H1 (cell line): ENCODE measurements around the gene IGLL1. TPM values are rescaled to one million over a fixed set of nuclear protein-coding genes. Genes with fewer than 3 reads are reported as not detected.

Experiments used
- CTCF ChIA-PET: fragments of 300-600 bp; sonication (Branson Sonifier 250); formaldehyde crosslinking; loops from one replicate; lab custom pipeline; 2021; ENCODE audit not compliant: partially characterized antibody; lab: Charles Lee
- POLR2A ChIA-PET: fragments of 300-600 bp; sonication (Branson Sonifier 250); formaldehyde crosslinking; loops from one replicate; lab custom pipeline; 2021; ENCODE audit warnings: inconsistent platforms; ENCODE audit not compliant: partially characterized antibody; lab: Charles Lee
- DNase-seq, 2 experiments: peaks; one replicate each; pipeline versions ENCODE4 v3.0.0 to v3.0.0-alpha.2; 2010 to 2022; ENCODE audit warnings: low spot score in 2 of 2, low read depth in 1 of 2, mixed read lengths in 1 of 2
- FAIRE-seq: peaks from 2 replicates; lab custom pipeline; 2011; peaks lifted over from hg19 to GRCh38; lab: Jason Lieb, UNC
- H2AFZ ChIP-seq: 2 replicates; pipeline ENCODE4 v1.8.1; 2012; ENCODE audit warnings: low read length, inconsistent platforms
- H2AK5ac ChIP-seq: 2 replicates; pipeline ENCODE4 v1.6.1; 2013; ENCODE audit warnings: low read depth, low read length
- H2BK120ac ChIP-seq: replicated peaks from 2 replicates; pipeline ENCODE3; 2013; ENCODE audit warnings: low read depth, low read length, inconsistent platforms
- H2BK12ac ChIP-seq: 2 replicates; pipeline ENCODE4 v1.6.1; 2013; ENCODE audit warnings: low read depth, low read length
- H2BK15ac ChIP-seq: 2 replicates; pipeline ENCODE4 v1.6.1; 2013; ENCODE audit warnings: low read length
- H2BK20ac ChIP-seq: 2 replicates; pipeline ENCODE4 v1.6.1; 2013; ENCODE audit warnings: low read length
- H2BK5ac ChIP-seq: 2 replicates; pipeline ENCODE4 v1.6.1; 2013; ENCODE audit warnings: low read depth, low read length
- H3K14ac ChIP-seq: 2 replicates; pipeline ENCODE4 v1.6.1; 2013; ENCODE audit warnings: inconsistent platforms; ENCODE audit not compliant: insufficient read length
- H3K18ac ChIP-seq: 2 replicates; pipeline ENCODE4 v1.6.1; 2013; ENCODE audit warnings: low read length; ENCODE audit errors: extremely low read depth
- H3K23ac ChIP-seq: 2 replicates; pipeline ENCODE4 v1.6.1; 2013; ENCODE audit warnings: inconsistent platforms; ENCODE audit not compliant: insufficient read length
- H3K23me2 ChIP-seq: 2 replicates; pipeline ENCODE4 v1.6.1; 2013; ENCODE audit warnings: low read depth, low read length
- H3K27ac ChIP-seq: 2 replicates; pipeline ENCODE4 v1.6.1; 2011; ENCODE audit warnings: low read depth, low read length, inconsistent platforms
- H3K27me3 ChIP-seq, 4 experiments: replicated peaks in 1 of 4; 1 replicate in 1 of 4; 2 replicates in 3 of 4; pipeline versions ENCODE4 v1.6.1 to v1.8.1; 2011 to 2013; ENCODE audit warnings: low read length in 3 of 4, mild to moderate bottlenecking in 3 of 4, inconsistent platforms in 2 of 4, mixed read lengths in 2 of 4, moderate library complexity in 1 of 4; ENCODE audit not compliant: control insufficient read depth in 3 of 4, insufficient read depth in 3 of 4; ENCODE audit errors: extremely low read depth in 1 of 4
- H3K36me3 ChIP-seq, 4 experiments: 2 replicates each; pipeline versions ENCODE4 v1.6.1 to v1.8.1; 2011 to 2013; ENCODE audit warnings: mild to moderate bottlenecking in 4 of 4, low read length in 3 of 4, moderate library complexity in 2 of 4, control low read depth in 1 of 4, inconsistent platforms in 1 of 4; ENCODE audit not compliant: insufficient read depth in 4 of 4, control insufficient read depth in 2 of 4
- H3K4ac ChIP-seq: replicated peaks from 2 replicates; pipeline ENCODE3; 2013; ENCODE audit warnings: low read length, low read depth, mixed read lengths, inconsistent platforms; ENCODE audit not compliant: insufficient read length
- H3K4me1 ChIP-seq, 4 experiments: replicated peaks in 1 of 4; 1 replicate in 1 of 4; 2 replicates in 3 of 4; pipeline versions ENCODE4 v1.6.1 to v1.8.1; 2011 to 2013; ENCODE audit warnings: low read length in 3 of 4, inconsistent platforms in 2 of 4, mixed read lengths in 1 of 4; ENCODE audit not compliant: insufficient read depth in 4 of 4, control insufficient read depth in 3 of 4
- H3K4me2 ChIP-seq, 2 experiments: 2 replicates each; pipeline versions ENCODE4 v1.6.1 to v1.8.1; 2011 to 2013; ENCODE audit warnings: low read depth in 2 of 2, low read length in 2 of 2, control low read depth in 1 of 2, inconsistent platforms in 1 of 2, mild to moderate bottlenecking in 1 of 2; ENCODE audit not compliant: insufficient read depth in 1 of 2
- H3K4me3 ChIP-seq, 4 experiments: fragments of 200-600, 300-600 bp in 1 of 4; sonication (generic), shearing (Covaris generic), sonication (Bioruptor Twin) in 1 of 4; 2 replicates each; pipeline versions ENCODE4 v1.5.1 to v1.8.1; 2011 to 2016; ENCODE audit warnings: low read length in 4 of 4, low read depth in 3 of 4, control low read depth in 2 of 4, inconsistent platforms in 2 of 4, mild to moderate bottlenecking in 2 of 4, mixed read lengths in 1 of 4, moderate library complexity in 1 of 4; ENCODE audit not compliant: insufficient read depth in 2 of 4; ENCODE audit errors: extremely low read depth in 1 of 4
- H3K56ac ChIP-seq: replicated peaks from 2 replicates; pipeline ENCODE3; 2013; ENCODE audit warnings: low read depth, mild to moderate bottlenecking, mixed read lengths, low read length, inconsistent platforms; ENCODE audit not compliant: insufficient read length
- H3K79me1 ChIP-seq: 2 replicates; pipeline ENCODE4 v1.6.1; 2013; ENCODE audit warnings: low read depth, low read length, control low read depth
- H3K79me2 ChIP-seq, 2 experiments: 2 replicates each; pipeline versions ENCODE4 v1.6.1 to v1.8.1; 2012 to 2013; ENCODE audit warnings: low read length in 2 of 2, mild to moderate bottlenecking in 2 of 2, inconsistent platforms in 1 of 2; ENCODE audit not compliant: insufficient read depth in 2 of 2, control insufficient read depth in 1 of 2
- H3K9ac ChIP-seq, 4 experiments: replicated peaks in 1 of 4; 1 replicate in 1 of 4; 2 replicates in 3 of 4; pipeline versions ENCODE4 v1.6.1 to v1.8.1; 2011 to 2013; ENCODE audit warnings: low read depth in 3 of 4, low read length in 3 of 4, control low read depth in 2 of 4, mild to moderate bottlenecking in 2 of 4, moderate library complexity in 2 of 4, inconsistent platforms in 1 of 4; ENCODE audit errors: extremely low read depth in 1 of 4
- H3K9me3 ChIP-seq, 2 experiments: 2 replicates each; pipeline versions ENCODE4 v1.6.1 to v1.8.1; 2012 to 2013; ENCODE audit warnings: mild to moderate bottlenecking in 2 of 2, moderate library complexity in 2 of 2, control low read depth in 1 of 2, inconsistent platforms in 1 of 2, low read depth in 1 of 2, low read length in 1 of 2, mixed read lengths in 1 of 2; ENCODE audit not compliant: insufficient read depth in 2 of 2
- H4K20me1 ChIP-seq, 2 experiments: replicated peaks in 1 of 2; 2 replicates each; pipeline versions ENCODE3 to v1.8.1; 2011 to 2013; ENCODE audit warnings: inconsistent platforms in 2 of 2, low read length in 2 of 2, mild to moderate bottlenecking in 1 of 2; ENCODE audit not compliant: insufficient read depth in 2 of 2, control insufficient read depth in 1 of 2
- H4K5ac ChIP-seq: 2 replicates; pipeline ENCODE4 v1.6.1; 2013; ENCODE audit warnings: low read length, low read depth, mixed read lengths, inconsistent platforms; ENCODE audit not compliant: insufficient read length
- H4K8ac ChIP-seq: 2 replicates; pipeline ENCODE4 v1.8.0; 2013; ENCODE audit warnings: mild to moderate bottlenecking, moderate library complexity, low read length, inconsistent platforms; ENCODE audit not compliant: insufficient read depth; ENCODE audit errors: extremely low read depth
- H4K91ac ChIP-seq: replicated peaks from 2 replicates; pipeline ENCODE3; 2013; ENCODE audit warnings: low read length, mixed read lengths, inconsistent platforms; ENCODE audit not compliant: insufficient read length
- GTF2F1 ChIP-seq: IDR thresholded peaks from 2 replicates; pipeline ENCODE4 v1.6.1; 2012; ENCODE audit warnings: low read depth, low read length, improper control_type of control experiment, borderline replicate concordance
- NANOG ChIP-seq: IDR thresholded peaks from 2 replicates; pipeline ENCODE4 v1.6.1; 2011; ENCODE audit warnings: low read length, low read depth, mild to moderate bottlenecking, inconsistent platforms; ENCODE audit not compliant: insufficient read depth, poor library complexity, severe bottlenecking
- RXRA ChIP-seq: IDR thresholded peaks from 2 replicates; pipeline ENCODE4 v1.6.1; 2011; ENCODE audit warnings: low read depth, mild to moderate bottlenecking, low read length, moderate library complexity; ENCODE audit not compliant: insufficient read depth
- SP2 ChIP-seq: IDR thresholded peaks from 2 replicates; pipeline ENCODE4 v1.6.1; 2012; ENCODE audit warnings: mild to moderate bottlenecking, low read length, inconsistent platforms
- YY1 ChIP-seq: IDR thresholded peaks from 2 replicates; pipeline ENCODE4 v1.6.1; 2011; ENCODE audit warnings: low read depth, mild to moderate bottlenecking, low read length
- polyA plus RNA-seq, 7 experiments: library from polyadenylated mRNA; depleted of rRNA in 3 of 7; stranded (reverse) in 5 of 7; unstranded in 2 of 7; fragments of >200 nt in 5 of 7; fragments of 200-250 nt in 2 of 7; gene quantifications; 1 replicate in 5 of 7; 2 replicates in 1 of 7; 4 replicates in 1 of 7; pipeline versions ENCODE4 v1.2.1 to v1.2.3, GENCODE V29; 2011 to 2013; ENCODE audit warnings: missing spikeins in 2 of 7, mixed read lengths in 2 of 7
- total RNA-seq: library from RNA; stranded (reverse); fragmentation: NEBNext Ultra II Directional; extraction: Animal tissue kit (Norgen Biotek cat#: 25700); gene quantifications from 2 replicates; pipeline ENCODE4 v1.2.1, GENCODE V29; 2021

The IGLL1 gene
- total and polyA plus RNA-seq, 2 of the 8 experiments (the other 6 are each of a cell fraction or from before 2014, with no cell fraction given): not detected

- peaks cover 0 to 4% of the 10 kb centered on the region in 2 experiments; a peak in 2 of 4 replicates for H3K9me3 ChIP-seq
- no peak overlapping the region for H3K14ac ChIP-seq
- no peaks in the 10 kb centered on the region for H3K36me3 ChIP-seq
- H3K23ac ChIP-seq: no peak overlapping the region
- H3K79me2 ChIP-seq: no peaks in the 10 kb centered on the region
- ChIA-PET POLR2A (no interaction called here), CTCF (no interaction called here)
- DNase-seq (no peak), FAIRE-seq (no peak)
- H4K20me1 ChIP-seq: peaks cover 0 to 1% of the 10 kb centered on the region in 2 experiments
- H3K18ac ChIP-seq: no peak overlapping the region
- H3K4me3 ChIP-seq: no peak overlapping the region
- no peak overlapping the region for H3K4me2 ChIP-seq
- H3K27me3 ChIP-seq: no peaks in the 10 kb centered on the region; a peak in 1 of 7 replicates
- H3K79me1 ChIP-seq: no peaks in the 10 kb centered on the region; the same call in 1 of the 2 replicates
- no peak overlapping the region for H3K27ac ChIP-seq
- H2AFZ ChIP-seq: no peak overlapping the region
- no peak overlapping the region for H3K9ac ChIP-seq
- H3K4ac ChIP-seq: no peak overlapping the region
- H2BK15ac ChIP-seq: no peak overlapping the region
- no peak overlapping the region for H2BK5ac ChIP-seq
- H4K91ac ChIP-seq: no peak overlapping the region
- no peak overlapping the region for H2BK120ac ChIP-seq
- H3K4me1 ChIP-seq: no peaks in the 10 kb centered on the region
- H4K8ac ChIP-seq: no peak overlapping the region
- no peak for TF ChIP-seq SP2
- TF ChIP-seq RXRA: no peak
- no peak for TF ChIP-seq GTF2F1
- no peak for TF ChIP-seq NANOG
- TF ChIP-seq YY1: no peak
- no peak overlapping the region for H3K56ac ChIP-seq
- no peak overlapping the region for H2AK5ac ChIP-seq
- H2BK12ac ChIP-seq: no peak overlapping the region
- no peak overlapping the region for H4K5ac ChIP-seq
- H2BK20ac ChIP-seq: no peak overlapping the region
- peaks cover 32% of the 10 kb centered on the region; the same call in 1 of the 2 replicates for H3K23me2 ChIP-seq
Observed at GRCh38 chr22:23552573-23552972, 27.5 kb downstream of the IGLL1 start.
